ENCODE measurements around the gene GSK3B.

GSK3B gene

GRCh38 chr3:119808843-119809242, 285.4 kb downstream of the GSK3B start:
- no peak overlapping the region for H2AFZ ChIP-seq (ENCODE audit: low read length, unreplicated experiment)
- H3K79me2 ChIP-seq (ENCODE audit: control insufficient read depth, insufficient read depth, low read length, unreplicated experiment): no peaks in the 10 kb centered on the region
- H3K27ac ChIP-seq (ENCODE audit: low read depth, low read length): no peak overlapping the region
- H3K4me1 ChIP-seq (ENCODE audit: control insufficient read depth, insufficient read depth, low read length, unreplicated experiment): peaks cover 4% of the 10 kb centered on the region
- H3K27me3 ChIP-seq (ENCODE audit: insufficient read depth, low read length): no peaks in the 10 kb centered on the region
- H3K4me3 ChIP-seq (ENCODE audit: low read depth, low read length): no peak overlapping the region
- no peaks in the 10 kb centered on the region for H3K36me3 ChIP-seq (ENCODE audit: insufficient read depth, low read length)

GRCh38 chr3:119808244-119808643, 286.0 kb downstream of the GSK3B start:
- H2AFZ ChIP-seq (ENCODE audit: low read length, unreplicated experiment): no peak overlapping the region
- H3K79me2 ChIP-seq (ENCODE audit: control insufficient read depth, insufficient read depth, low read length, unreplicated experiment): no peaks in the 10 kb centered on the region
- H3K4me3 ChIP-seq (ENCODE audit: low read depth, low read length): no peak overlapping the region
- no peaks in the 10 kb centered on the region for H3K27me3 ChIP-seq (ENCODE audit: insufficient read depth, low read length)
- H3K27ac ChIP-seq (ENCODE audit: low read depth, low read length): no peak overlapping the region
- H3K4me1 ChIP-seq (ENCODE audit: control insufficient read depth, insufficient read depth, low read length, unreplicated experiment): peaks cover 4% of the 10 kb centered on the region
- H3K36me3 ChIP-seq (ENCODE audit: insufficient read depth, low read length): no peaks in the 10 kb centered on the region

- H3K27ac ChIP-seq (ENCODE audit: low read depth, low read length): no peak overlapping the region
- H2AFZ ChIP-seq (ENCODE audit: low read length, unreplicated experiment): no peak overlapping the region
- H3K27me3 ChIP-seq (ENCODE audit: insufficient read depth, low read length): no peaks in the 10 kb centered on the region
- no peak overlapping the region for H3K4me3 ChIP-seq (ENCODE audit: low read depth, low read length)
- H3K36me3 ChIP-seq (ENCODE audit: insufficient read depth, low read length): no peaks in the 10 kb centered on the region
- H3K4me1 ChIP-seq (ENCODE audit: control insufficient read depth, insufficient read depth, low read length, unreplicated experiment): no peaks in the 10 kb centered on the region
- no peaks in the 10 kb centered on the region for H3K79me2 ChIP-seq (ENCODE audit: control insufficient read depth, insufficient read depth, low read length, unreplicated experiment)
Measured at GRCh38 chr3:119800844-119801243, 293.4 kb downstream of the GSK3B start.

GRCh38 chr3:119796785-119797184, 297.5 kb downstream of the GSK3B start:
- Histone ChIP-seq H3K79me2 (ENCODE audit: control insufficient read depth, insufficient read depth, low read length, unreplicated experiment) (no peaks in the 10 kb centered on the region), H2AFZ (ENCODE audit: low read length, unreplicated experiment) (no peak overlapping the region), H3K27me3 (ENCODE audit: insufficient read depth, low read length) (no peaks in the 10 kb centered on the region), H3K27ac (ENCODE audit: low read depth, low read length) (no peak overlapping the region), H3K36me3 (ENCODE audit: insufficient read depth, low read length) (no peaks in the 10 kb centered on the region), H3K4me1 (ENCODE audit: control insufficient read depth, insufficient read depth, low read length, unreplicated experiment) (peaks cover 9% of the 10 kb centered on the region), H3K4me3 (ENCODE audit: low read depth, low read length) (no peak overlapping the region)

GRCh38 chr3:119796368-119796767, 297.9 kb downstream of the GSK3B start:
- H3K4me1 ChIP-seq (ENCODE audit: control insufficient read depth, insufficient read depth, low read length, unreplicated experiment): peaks cover 9% of the 10 kb centered on the region
- H3K79me2 ChIP-seq (ENCODE audit: control insufficient read depth, insufficient read depth, low read length, unreplicated experiment): no peaks in the 10 kb centered on the region
- no peaks in the 10 kb centered on the region for H3K36me3 ChIP-seq (ENCODE audit: insufficient read depth, low read length)
- no peak overlapping the region for H3K27ac ChIP-seq (ENCODE audit: low read depth, low read length)
- no peak overlapping the region for H3K4me3 ChIP-seq (ENCODE audit: low read depth, low read length)
- H2AFZ ChIP-seq (ENCODE audit: low read length, unreplicated experiment): no peak overlapping the region
- H3K27me3 ChIP-seq (ENCODE audit: insufficient read depth, low read length): no peaks in the 10 kb centered on the region

GRCh38 chr3:119795849-119796248, 298.4 kb downstream of the GSK3B start:
- Histone ChIP-seq H3K27me3 (ENCODE audit: insufficient read depth, low read length) (no peaks in the 10 kb centered on the region), H3K27ac (ENCODE audit: low read depth, low read length) (no peak overlapping the region), H3K4me1 (ENCODE audit: control insufficient read depth, insufficient read depth, low read length, unreplicated experiment) (peaks cover 9% of the 10 kb centered on the region), H3K79me2 (ENCODE audit: control insufficient read depth, insufficient read depth, low read length, unreplicated experiment) (no peaks in the 10 kb centered on the region), H3K36me3 (ENCODE audit: insufficient read depth, low read length) (no peaks in the 10 kb centered on the region), H3K4me3 (ENCODE audit: low read depth, low read length) (no peak overlapping the region), H2AFZ (ENCODE audit: low read length, unreplicated experiment) (no peak overlapping the region)

GRCh38 chr3:119794971-119795612, 299.2 kb downstream of the GSK3B start:
- no peaks in the 10 kb centered on the region for H3K79me2 ChIP-seq (ENCODE audit: control insufficient read depth, insufficient read depth, low read length, unreplicated experiment)
- H3K4me1 ChIP-seq (ENCODE audit: control insufficient read depth, insufficient read depth, low read length, unreplicated experiment): peaks cover 9% of the 10 kb centered on the region
- H3K27me3 ChIP-seq (ENCODE audit: insufficient read depth, low read length): no peaks in the 10 kb centered on the region
- H2AFZ ChIP-seq (ENCODE audit: low read length, unreplicated experiment): no peak overlapping the region
- no peak overlapping the region for H3K27ac ChIP-seq (ENCODE audit: low read depth, low read length)
- H3K4me3 ChIP-seq (ENCODE audit: low read depth, low read length): no peak overlapping the region
- no peaks in the 10 kb centered on the region for H3K36me3 ChIP-seq (ENCODE audit: insufficient read depth, low read length)

- H3K36me3 ChIP-seq (ENCODE audit: insufficient read depth, low read length): no peaks in the 10 kb centered on the region
Measured at GRCh38 chr3:119794401-119794800, 299.8 kb downstream of the GSK3B start.

GRCh38 chr3:119792270-119792669, 302.0 kb downstream of the GSK3B start:
- no peak overlapping the region for H3K27ac ChIP-seq (ENCODE audit: low read depth, low read length)
- no peaks in the 10 kb centered on the region for H3K27me3 ChIP-seq (ENCODE audit: insufficient read depth, low read length)
- H3K4me3 ChIP-seq (ENCODE audit: low read depth, low read length): no peak overlapping the region
- no peaks in the 10 kb centered on the region for H3K79me2 ChIP-seq (ENCODE audit: control insufficient read depth, insufficient read depth, low read length, unreplicated experiment)
- H3K36me3 ChIP-seq (ENCODE audit: insufficient read depth, low read length): no peaks in the 10 kb centered on the region
- no peak overlapping the region for H2AFZ ChIP-seq (ENCODE audit: low read length, unreplicated experiment)
- H3K4me1 ChIP-seq (ENCODE audit: control insufficient read depth, insufficient read depth, low read length, unreplicated experiment): peaks cover 9% of the 10 kb centered on the region

More at GRCh38 chr3:119794401-119794800, 299.8 kb downstream of the GSK3B start:
- Histone ChIP-seq H3K4me3 (ENCODE audit: low read depth, low read length) (no peak overlapping the region), H3K27ac (ENCODE audit: low read depth, low read length) (no peak overlapping the region), H3K4me1 (ENCODE audit: control insufficient read depth, insufficient read depth, low read length, unreplicated experiment) (peaks cover 9% of the 10 kb centered on the region), H3K79me2 (ENCODE audit: control insufficient read depth, insufficient read depth, low read length, unreplicated experiment) (no peaks in the 10 kb centered on the region), H2AFZ (ENCODE audit: low read length, unreplicated experiment) (no peak overlapping the region), H3K27me3 (ENCODE audit: insufficient read depth, low read length) (no peaks in the 10 kb centered on the region)

GRCh38 chr3:119790369-119790768, 303.9 kb downstream of the GSK3B start:
- no peaks in the 10 kb centered on the region for H3K27me3 ChIP-seq (ENCODE audit: insufficient read depth, low read length)
- H3K36me3 ChIP-seq (ENCODE audit: insufficient read depth, low read length): no peaks in the 10 kb centered on the region
- H2AFZ ChIP-seq (ENCODE audit: low read length, unreplicated experiment): no peak overlapping the region
- H3K27ac ChIP-seq (ENCODE audit: low read depth, low read length): no peak overlapping the region
- peaks cover 5% of the 10 kb centered on the region for H3K4me1 ChIP-seq (ENCODE audit: control insufficient read depth, insufficient read depth, low read length, unreplicated experiment)
- H3K4me3 ChIP-seq (ENCODE audit: low read depth, low read length): no peak overlapping the region
- H3K79me2 ChIP-seq (ENCODE audit: control insufficient read depth, insufficient read depth, low read length, unreplicated experiment): no peaks in the 10 kb centered on the region

GRCh38 chr3:119786409-119786808, 307.8 kb downstream of the GSK3B start:
- H3K4me3 ChIP-seq (ENCODE audit: low read depth, low read length): no peak overlapping the region
- H3K36me3 ChIP-seq (ENCODE audit: insufficient read depth, low read length): no peaks in the 10 kb centered on the region
- no peaks in the 10 kb centered on the region for H3K79me2 ChIP-seq (ENCODE audit: control insufficient read depth, insufficient read depth, low read length, unreplicated experiment)
- H3K27me3 ChIP-seq (ENCODE audit: insufficient read depth, low read length): no peaks in the 10 kb centered on the region
- H3K4me1 ChIP-seq (ENCODE audit: control insufficient read depth, insufficient read depth, low read length, unreplicated experiment): no peaks in the 10 kb centered on the region
- H3K27ac ChIP-seq (ENCODE audit: low read depth, low read length): no peak overlapping the region
- H2AFZ ChIP-seq (ENCODE audit: low read length, unreplicated experiment): no peak overlapping the region
